Measurements from ENCODE around the gene CDRT4.

Gene CDRT4

GRCh38 chr17:15492791-15493692 is 25.6 kb upstream of the CDRT4 start:
- no peak for DNase-seq (ENCODE audit: low read depth in 1 of 2, low spot score in 1 of 2)

DNA sequence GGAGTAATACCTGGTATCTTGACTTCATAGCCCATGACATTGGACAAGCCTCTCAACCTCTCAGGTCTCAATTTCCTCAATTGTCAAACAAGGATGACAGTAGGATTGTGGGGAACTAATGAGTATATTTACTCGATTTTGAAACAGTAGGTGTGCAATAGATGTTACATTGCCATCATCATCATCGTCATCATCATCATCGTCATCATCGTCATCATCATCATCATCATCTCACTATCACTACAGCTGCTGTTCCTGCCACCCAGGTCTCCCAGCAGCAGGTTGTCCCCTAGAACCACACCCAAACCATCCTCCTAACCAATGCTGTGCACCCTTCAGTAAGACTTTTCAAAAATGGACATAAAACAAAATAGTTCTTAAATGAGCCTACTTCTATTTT is 24.8 kb upstream of the CDRT4 start:
- no peak for DNase-seq (ENCODE audit: low read depth in 1 of 2, low spot score in 1 of 2)

DNA sequence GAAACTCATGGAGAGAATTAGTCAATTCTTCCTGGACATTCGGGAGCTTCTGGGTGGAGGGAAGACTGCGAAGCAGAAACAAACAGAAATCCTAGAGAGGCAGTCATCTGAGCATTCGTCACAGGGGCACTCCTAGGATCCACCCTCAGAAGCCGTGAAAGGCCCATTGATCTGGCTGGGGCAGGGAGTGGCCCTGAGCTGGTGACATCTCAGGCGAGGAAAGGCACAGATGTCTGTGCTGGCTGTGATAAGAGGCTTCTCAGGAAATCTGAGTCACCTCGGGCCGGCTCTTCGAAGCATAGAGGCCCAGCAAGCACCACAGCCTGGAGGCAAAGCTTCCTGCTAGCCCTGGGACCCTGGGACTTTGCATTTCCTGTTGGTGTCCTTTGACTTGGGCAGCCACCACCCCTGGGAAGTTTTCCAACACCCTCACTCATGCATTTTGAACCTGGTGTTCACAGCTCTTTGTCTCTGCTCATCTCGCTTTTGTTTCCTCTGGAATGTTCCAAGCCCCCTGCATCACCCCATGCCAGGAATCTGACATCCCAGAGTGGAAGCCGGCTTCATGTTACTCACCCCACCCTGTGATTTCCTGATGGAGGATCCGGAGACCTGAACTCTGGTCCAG is 23.3 kb upstream of the CDRT4 start:
- no peak for DNase-seq (ENCODE audit: low read depth in 1 of 2, low spot score in 1 of 2)

DNA sequence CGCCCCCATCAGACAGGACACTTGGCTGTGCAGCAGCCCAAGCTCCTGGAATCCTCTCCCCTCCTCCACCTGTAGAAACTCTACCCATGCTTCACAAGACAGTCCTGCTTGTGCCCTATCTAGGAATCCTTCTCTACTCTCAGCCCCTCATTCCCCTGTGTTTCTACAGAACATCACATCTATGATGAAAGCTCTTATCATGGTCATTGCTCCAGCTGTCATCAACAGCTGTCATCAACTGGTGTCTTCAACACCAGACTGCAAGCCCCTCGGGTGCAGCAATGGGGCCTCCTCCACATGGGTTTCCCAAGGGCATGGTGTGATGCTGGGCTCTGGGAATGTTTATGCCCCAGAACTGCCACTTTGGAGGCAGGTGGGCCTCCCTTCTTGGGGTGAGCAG is 21.1 kb upstream of the CDRT4 start:
- DNase-seq (ENCODE audit: low read depth in 1 of 2, low spot score in 1 of 2), result no peak

DNA sequence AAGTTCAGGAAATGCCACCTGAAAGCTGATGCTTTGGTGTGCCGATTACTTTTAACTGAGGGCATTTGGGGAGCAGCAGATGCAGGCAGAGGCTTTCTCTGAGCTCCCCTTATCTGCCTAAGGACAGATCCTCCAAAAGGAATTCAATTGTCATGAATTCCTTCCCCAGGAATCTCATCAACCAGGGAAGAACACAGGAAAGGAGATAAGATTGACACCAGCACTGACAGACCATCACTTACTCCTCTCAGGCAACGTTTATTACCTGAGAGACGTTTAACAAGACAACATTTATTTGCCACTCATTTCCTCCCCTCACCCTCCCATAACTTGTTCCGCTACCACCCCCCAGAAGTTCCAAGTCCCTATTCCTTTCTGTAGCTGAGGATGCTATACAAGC is 17.6 kb upstream of the CDRT4 start:
- DNase-seq (ENCODE audit: low read depth in 1 of 2, low spot score in 1 of 2), result no peak

- DNase-seq (ENCODE audit: low read depth in 1 of 2, low spot score in 1 of 2), result no peak
Measured at GRCh38 chr17:15483431-15483830, 16.0 kb upstream of the CDRT4 start.

DNA sequence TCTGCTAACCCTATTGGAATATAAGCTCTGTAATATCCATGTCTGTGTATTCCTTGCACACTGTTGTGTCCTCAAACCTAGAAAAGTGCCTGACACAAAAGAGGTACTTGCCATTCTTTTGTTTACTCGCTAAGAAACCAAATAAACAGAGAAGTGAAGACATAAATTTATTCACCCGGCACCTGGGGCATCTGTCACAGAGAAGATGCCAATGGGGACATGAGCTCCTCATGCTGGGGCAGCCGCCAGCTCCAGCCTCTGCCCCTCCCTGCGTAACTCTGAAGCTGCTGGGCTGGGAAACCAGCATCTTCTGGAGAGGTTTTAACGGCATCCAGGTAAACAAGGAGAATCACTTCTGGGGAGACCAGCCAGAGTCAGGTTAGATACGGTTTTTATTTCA is 15.1 kb upstream of the CDRT4 start:
- no peak for DNase-seq (ENCODE audit: low read depth in 1 of 2, low spot score in 1 of 2)

DNA sequence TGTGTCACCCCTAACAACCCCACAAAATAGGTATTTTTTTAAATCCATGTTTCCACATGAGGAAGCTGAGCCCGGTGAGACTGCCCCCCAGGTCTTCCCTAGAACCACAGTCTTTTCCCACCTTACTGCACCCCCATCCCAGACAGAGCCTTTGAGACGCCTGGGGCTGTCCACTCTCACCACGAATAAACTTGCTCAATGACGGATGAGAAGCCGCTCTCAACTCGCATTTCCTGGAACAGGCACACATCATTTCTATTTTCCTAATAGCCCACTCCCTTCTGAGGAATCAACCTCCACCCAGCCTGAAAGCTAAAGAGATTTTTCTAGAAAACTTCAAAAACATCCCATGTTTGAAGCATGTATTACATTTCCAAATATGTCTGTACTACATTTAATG is 14.1 kb upstream of the CDRT4 start:
- DNase-seq (ENCODE audit: low read depth in 1 of 2, low spot score in 1 of 2), result no peak

- no peak for DNase-seq (ENCODE audit: low read depth in 1 of 2, low spot score in 1 of 2)
Measured at GRCh38 chr17:15480204-15480603, 12.8 kb upstream of the CDRT4 start.

DNA sequence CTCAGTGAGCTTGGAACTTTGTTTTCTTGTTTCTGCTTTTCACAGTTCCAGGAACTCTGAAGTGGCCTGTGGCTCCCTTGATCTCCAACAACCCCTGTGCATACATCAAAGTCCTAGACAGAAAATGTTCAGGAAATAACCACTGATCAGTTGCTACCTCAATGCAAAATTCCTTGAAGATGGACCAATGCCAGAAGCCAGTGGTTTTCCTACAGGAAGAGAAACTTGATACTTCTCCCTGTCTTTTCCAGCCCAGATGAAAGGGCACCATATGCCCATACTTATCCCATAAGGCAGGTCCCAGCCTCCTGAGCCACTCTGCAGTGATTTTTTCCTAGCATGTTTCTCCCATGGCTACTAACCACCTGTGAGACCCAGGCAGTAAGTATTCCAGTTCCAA is 12.3 kb upstream of the CDRT4 start:
- DNase-seq (ENCODE audit: low read depth in 1 of 2, low spot score in 1 of 2), result no peak

DNA sequence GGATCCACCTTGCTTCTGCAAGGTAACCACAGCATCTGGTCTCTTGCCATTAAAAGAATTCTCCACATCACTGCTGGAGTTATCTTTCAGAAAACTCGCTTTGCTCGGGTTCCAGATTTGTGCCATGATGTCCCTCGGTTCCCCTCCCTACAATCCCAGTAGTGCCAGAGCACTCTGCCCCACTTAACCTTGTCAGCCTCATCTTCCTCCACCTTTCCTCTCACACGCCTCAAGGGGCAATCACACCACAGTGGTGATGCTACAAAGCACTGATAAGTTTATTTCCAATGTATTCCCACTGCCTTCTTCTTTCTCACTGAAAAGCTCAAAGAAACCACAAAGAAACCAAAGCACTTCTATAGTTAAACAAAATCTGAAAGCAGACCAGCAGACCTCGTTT is 11.4 kb upstream of the CDRT4 start:
- DNase-seq (ENCODE audit: low read depth in 1 of 2, low spot score in 1 of 2), result no peak

DNA sequence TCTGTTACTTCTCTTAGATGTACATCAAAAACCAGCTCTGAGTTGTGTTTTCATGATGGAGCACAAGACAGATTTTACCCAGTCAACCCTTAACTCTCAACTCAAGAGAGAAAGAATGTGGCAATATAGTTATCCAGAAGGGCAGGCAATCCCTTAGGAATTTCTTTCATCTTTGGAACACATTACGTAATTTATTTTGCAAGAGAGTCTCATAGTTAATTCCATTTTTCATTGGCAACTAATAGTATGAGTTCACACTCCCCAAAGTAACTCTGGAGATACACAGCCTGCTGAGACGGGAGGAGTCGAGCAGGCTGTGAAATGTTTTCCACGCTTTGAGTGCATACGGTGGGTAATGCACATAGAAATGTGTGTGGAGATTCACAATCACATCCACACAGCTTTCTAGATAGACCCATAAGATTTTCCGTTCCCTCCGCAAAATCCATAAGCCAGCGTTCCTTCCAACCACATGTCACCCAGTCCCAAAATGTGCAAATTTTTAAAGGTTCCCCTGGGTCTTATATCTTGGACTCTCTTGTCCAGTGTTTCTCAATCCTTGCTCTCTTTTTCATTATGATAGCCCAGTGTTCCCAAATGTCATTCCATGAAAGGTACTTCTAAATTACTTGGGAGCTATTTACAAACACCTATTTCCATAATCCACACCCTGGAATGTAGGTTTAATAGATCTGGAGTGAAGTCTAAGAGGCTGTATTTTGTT is 8.4 kb upstream of the CDRT4 start:
- DNase-seq (ENCODE audit: low read depth in 1 of 2, low spot score in 1 of 2), result no peak

DNA sequence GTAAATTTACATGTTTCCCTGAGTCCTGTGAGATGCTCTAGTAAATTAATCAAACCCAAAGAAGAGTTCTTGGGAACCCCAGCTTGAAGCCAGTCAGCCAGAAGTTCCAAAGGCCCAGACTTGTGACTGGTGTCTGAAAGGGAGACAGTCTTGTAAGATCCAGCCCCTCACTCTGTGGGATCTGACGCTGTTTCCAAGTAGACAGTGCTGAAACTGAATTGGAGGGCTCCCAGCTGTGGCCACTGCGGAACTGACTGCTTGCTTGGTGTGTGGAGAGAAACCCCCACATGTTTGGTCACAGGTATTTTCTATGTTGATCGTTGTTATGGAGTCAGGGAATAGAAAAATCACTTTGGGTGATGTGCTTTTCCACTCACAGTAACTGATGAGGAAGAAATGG is 5.5 kb upstream of the CDRT4 start:
- DNase-seq (ENCODE audit: low read depth in 1 of 2, low spot score in 1 of 2), result no peak

DNA sequence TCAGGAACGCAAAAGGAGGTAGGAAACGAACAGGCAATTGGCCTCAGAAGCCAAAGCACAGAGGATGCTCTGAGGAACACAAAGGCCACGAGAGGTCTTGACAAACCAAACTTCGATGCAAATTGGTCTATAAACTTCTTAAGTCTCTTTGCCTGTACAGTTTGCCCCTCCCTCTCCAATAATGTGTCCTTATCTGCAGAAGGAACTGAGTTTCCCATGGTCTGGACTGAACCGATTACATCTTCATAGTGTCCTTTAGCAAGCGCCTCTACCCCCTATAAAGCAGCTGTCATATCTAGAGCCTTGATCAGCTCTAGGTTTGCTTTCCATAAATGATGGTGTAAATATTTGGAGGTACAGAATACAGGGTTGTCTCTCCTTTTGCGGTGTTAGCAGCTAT is 3.1 kb upstream of the CDRT4 start:
- DNase-seq (ENCODE audit: low read depth in 1 of 2, low spot score in 1 of 2), result no peak

DNA sequence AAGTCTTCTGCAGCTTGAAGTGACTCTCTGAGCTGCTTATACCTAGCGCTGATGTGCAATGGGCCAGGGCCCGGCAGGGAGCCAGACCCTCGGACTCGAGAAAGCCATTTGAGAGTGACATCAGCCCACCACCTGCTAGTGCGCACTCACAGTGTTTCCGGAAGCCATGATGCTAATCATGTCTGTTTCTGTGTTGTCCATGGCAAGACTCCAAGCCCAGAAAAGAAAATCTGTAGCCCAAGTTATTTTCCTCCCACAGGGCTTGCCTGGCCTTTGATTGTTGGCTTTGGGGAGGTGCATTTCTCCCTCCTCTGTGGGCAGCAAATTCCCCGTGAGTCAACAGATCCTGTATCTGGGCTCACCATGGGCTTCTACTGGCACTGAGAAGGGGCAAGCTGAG is 1.8 kb upstream of the CDRT4 start:
- DNase-seq (ENCODE audit: low read depth in 1 of 2, low spot score in 1 of 2), result no peak

GRCh38 chr17:15468126-15468525 is 705 bp upstream of the CDRT4 start:
- no peak for DNase-seq (ENCODE audit: low read depth in 1 of 2, low spot score in 1 of 2)

GRCh38 chr17:15466131-15466530 is 1.3 kb downstream of the CDRT4 start:
- DNase-seq (ENCODE audit: low read depth in 1 of 2, low spot score in 1 of 2), result no peak

DNA sequence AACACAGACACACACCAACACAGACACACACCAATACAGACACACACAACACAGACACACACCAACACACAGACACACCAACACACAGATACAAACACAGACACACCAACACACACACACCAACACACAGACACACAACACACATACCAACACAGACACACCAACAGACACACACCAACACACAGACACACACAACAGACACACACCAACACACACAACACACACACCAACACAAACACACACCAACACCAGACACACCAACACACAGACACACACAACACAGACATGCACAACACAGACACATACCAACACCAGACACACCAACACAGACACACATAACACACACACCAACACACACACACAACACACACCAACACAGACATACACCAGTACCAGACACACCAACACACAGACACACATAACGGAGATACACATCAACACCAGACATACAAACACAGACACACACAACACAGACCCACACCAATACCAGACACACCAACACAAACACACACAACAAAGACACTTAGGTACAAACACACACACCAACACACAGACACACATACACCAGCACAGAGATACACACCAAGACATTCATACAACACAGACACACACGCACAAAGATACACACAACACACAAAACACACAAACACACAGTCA is 2.2 kb downstream of the CDRT4 start:
- no peak for DNase-seq (ENCODE audit: low read depth in 1 of 2, low spot score in 1 of 2)

- DNase-seq (ENCODE audit: low read depth in 1 of 2, low spot score in 1 of 2), result no peak
Measured at GRCh38 chr17:15464231-15464985, 3.0 kb downstream of the CDRT4 start.

DNA sequence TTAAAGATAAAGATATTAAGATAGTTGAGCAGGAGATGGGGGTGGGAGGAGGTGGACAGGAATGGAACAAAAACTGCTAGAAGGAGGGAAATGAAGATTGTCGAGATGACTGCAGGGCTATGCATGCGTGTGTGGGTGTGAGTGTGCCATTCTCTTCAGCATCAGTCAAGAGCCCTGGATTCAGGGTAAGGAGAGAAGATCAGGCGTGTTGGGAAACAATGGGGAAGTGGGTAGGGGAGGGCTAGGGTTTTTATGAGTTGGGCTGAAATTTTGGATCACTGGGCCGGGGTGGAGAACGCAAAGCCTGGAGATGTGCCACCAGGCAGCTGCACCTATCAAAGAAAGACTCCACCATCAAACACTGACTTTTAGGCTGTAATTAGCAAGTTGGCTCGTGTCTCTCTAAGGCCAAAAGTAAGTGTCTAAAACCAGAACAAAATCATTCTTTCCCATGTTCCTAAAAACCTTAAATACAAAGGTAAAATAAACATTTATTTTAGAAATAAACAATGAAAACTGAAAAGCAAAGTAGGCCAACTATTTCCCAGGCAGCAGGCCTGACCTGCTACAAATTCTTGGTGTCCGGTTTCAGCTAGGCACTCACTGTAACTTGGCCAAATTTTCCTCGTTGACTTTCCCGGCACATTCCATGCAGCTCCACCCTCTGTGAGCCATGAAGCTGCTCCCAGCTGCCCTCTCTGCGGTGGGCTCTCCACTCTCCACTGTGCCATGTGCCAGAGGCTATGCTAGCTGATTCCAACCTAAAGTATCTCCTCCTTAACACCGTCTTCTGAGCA is 4.2 kb downstream of the CDRT4 start:
- DNase-seq (ENCODE audit: low read depth in 1 of 2, low spot score in 1 of 2), result no peak

All from activated CD4-positive, alpha-beta T cell treated with anti-CD3 and anti-CD28 coated beads, Interleukin-2, amount 50 U/mL, for 24 hours (primary cell).